GM12878 (cell line): ENCODE data around the gene YAE1.

Source experiments
- CREB1 ChIP-seq: IDR thresholded peaks from 2 replicates; pipeline ENCODE4 v1.6.1; 2012; ENCODE audit warnings: low read depth, mild to moderate bottlenecking, inconsistent platforms
- EZH2 ChIP-seq: IDR thresholded peaks from 2 replicates; pipeline ENCODE4 v1.6.1; 2012; ENCODE audit warnings: low read depth, mild to moderate bottlenecking, control low read depth, inconsistent platforms, low read length, borderline replicate concordance; ENCODE audit not compliant: control insufficient read depth
- HDAC2 ChIP-seq: fragments of 200-600 bp; sonication (generic); IDR thresholded peaks from 2 replicates; pipeline ENCODE4 v1.6.1; 2017

DNA sequence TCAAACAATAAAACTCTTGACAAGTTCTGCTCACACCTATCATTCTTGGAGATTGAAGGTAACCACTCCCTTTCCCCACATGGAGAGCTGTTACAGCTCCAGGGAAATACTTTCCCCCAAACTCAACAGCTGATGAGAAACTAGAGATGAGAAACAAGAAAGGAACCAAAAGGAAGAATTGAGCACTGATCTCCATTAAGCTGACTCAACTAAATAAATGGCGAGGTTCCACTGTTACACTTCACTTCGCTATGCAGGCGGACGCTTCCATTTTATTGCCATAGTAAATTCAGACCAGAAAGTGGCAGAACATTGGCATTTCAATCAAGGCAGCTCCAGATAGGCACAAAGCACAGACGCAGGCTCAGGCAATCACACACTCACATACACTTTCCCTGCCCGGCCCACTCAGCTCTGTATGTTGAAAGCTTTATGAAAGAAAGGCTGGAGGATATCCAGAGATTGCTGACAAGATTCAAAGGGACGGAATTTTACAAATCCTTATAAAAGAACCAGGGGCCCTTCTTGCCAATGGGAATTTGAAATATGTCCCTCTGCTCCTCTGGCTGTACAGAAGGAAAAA lies 11.5 kb upstream of the YAE1 start:
- TF ChIP-seq CREB1: no peak
- TF ChIP-seq EZH2: no peak
- TF ChIP-seq HDAC2: no peak
